Peyer's patch (tissue), 4 donors: ENCODE data around the gene SSBP1. TPM values are rescaled to one million over a fixed set of nuclear protein-coding genes. Genes with fewer than 3 reads are reported as not detected.
"Not testable (repeated sequence)": the region's sequence is repeated elsewhere in the genome, so short reads cannot be mapped to it uniquely, and the experiment has no call there.

Source experiments
- DNase-seq, 3 donors: peaks; one replicate each; pipeline ENCODE4 v3.0.0-alpha.2; 2017 to 2019
- H3K27ac ChIP-seq, 4 donors: fragments of 200-600 bp; sonication (generic); one replicate each; pipeline ENCODE4 v1.5.1; 2016 to 2019
- H3K27me3 ChIP-seq, 2 donors: fragments of 200-600 bp; sonication (generic); one replicate each; pipeline ENCODE4 v1.5.1; 2019
- H3K36me3 ChIP-seq, 3 donors: fragments of 200-600 bp; sonication (generic); one replicate each; pipeline ENCODE4 v1.5.1; 2016 to 2019
- H3K4me1 ChIP-seq, 4 donors: fragments of 200-600 bp; sonication (generic); one replicate each; pipeline ENCODE4 v1.5.1; 2016 to 2019
- H3K4me3 ChIP-seq, 4 donors: fragments of 200-600 bp; sonication (generic); 1 replicate in 3 of 4; 2 replicates in 1 of 4; pipeline ENCODE4 v1.5.1; 2016 to 2019; ENCODE audit warnings: mild to moderate bottlenecking in 1 of 4
- H3K9me3 ChIP-seq, 4 donors: fragments of 200-600 bp; sonication (generic); one replicate each; pipeline ENCODE4 v1.5.1; 2016 to 2019; ENCODE audit warnings: mild to moderate bottlenecking in 1 of 4
- POLR2A ChIP-seq, 2 donors: fragments of 450-650 bp; IDR thresholded peaks; one replicate each; pipeline ENCODE4 v1.5.1; 2017; ENCODE audit warnings: antibody characterized with exemption in 2 of 2, mild to moderate bottlenecking in 2 of 2, moderate library complexity in 2 of 2
- total RNA-seq, 4 donors: library from RNA; depleted of rRNA; stranded (reverse); fragments of >200 nt; gene quantifications; one replicate each; pipeline ENCODE4 v1.1.0, GENCODE V29; 2016
- TF ChIP-seq, protein P1 (sequence below), 6 experiments: fragments of 450-650 bp in 4 of 6; fragments of 200-600 bp in 2 of 6; sonication (generic) in 1 of 6; IDR thresholded peaks; one replicate each; pipeline ENCODE4 v1.5.1; 2017 to 2019; ENCODE audit warnings: antibody characterized with exemption in 6 of 6, mild to moderate bottlenecking in 3 of 6, moderate library complexity in 1 of 6

SSBP1 gene, protein sequence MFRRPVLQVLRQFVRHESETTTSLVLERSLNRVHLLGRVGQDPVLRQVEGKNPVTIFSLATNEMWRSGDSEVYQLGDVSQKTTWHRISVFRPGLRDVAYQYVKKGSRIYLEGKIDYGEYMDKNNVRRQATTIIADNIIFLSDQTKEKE
- total RNA-seq: 100 to 1,000 TPM in 1 of 4 donors, 10 to 100 TPM in 3; 54.4 to 106 (median 67.7) TPM

DNA sequence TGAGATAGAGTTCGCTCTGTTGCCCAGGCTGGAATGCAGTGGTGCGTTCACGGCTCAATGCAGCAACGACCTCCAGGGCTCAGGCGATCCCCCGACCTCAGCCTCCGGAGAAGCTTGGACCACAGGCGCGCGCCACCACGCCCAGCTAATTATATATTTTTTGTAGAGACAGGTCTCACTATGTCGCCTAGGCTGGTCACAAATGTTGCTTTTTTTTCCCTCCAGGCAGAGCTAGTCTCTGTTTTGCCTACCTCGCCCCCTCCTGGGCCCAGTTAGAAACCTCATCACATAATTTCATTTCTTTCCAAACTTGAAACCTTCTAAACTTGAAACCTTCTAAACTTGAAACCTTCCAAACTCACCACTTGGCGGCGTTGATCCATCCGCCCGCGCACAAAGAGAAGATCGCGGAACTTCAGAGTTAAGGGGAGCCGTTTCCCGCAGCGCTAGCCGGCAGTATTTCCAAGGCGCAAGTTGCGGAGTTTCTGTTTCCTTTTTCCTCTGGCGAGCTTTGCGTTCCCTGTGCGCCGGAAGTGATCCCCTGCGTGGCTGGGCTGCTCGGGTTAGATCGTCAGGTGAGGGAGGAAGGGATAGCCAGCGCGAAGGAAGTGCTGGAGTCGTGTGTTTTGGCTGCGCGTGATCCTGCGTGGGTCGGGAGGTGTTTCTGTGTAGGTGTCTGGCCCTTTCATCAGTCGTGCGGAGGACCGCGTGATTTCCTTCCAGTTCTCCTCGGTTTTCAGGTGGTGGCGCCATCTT lies at the start of gene SSBP1:
SSBP1 (plus strand) TSS at position 523 of the 756 bp plus-strand sequence. CDS start 809 bp downstream, outside the sequence.
- TF ChIP-seq, protein P1, sequence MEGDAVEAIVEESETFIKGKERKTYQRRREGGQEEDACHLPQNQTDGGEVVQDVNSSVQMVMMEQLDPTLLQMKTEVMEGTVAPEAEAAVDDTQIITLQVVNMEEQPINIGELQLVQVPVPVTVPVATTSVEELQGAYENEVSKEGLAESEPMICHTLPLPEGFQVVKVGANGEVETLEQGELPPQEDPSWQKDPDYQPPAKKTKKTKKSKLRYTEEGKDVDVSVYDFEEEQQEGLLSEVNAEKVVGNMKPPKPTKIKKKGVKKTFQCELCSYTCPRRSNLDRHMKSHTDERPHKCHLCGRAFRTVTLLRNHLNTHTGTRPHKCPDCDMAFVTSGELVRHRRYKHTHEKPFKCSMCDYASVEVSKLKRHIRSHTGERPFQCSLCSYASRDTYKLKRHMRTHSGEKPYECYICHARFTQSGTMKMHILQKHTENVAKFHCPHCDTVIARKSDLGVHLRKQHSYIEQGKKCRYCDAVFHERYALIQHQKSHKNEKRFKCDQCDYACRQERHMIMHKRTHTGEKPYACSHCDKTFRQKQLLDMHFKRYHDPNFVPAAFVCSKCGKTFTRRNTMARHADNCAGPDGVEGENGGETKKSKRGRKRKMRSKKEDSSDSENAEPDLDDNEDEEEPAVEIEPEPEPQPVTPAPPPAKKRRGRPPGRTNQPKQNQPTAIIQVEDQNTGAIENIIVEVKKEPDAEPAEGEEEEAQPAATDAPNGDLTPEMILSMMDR (IDR thresholded peaks at IDR 0.05): peak; percentile 54 to 87 (median 76)
- peak; percentile 45 to 57 for TF ChIP-seq POLR2A (IDR thresholded peaks at IDR 0.05)

DNA sequence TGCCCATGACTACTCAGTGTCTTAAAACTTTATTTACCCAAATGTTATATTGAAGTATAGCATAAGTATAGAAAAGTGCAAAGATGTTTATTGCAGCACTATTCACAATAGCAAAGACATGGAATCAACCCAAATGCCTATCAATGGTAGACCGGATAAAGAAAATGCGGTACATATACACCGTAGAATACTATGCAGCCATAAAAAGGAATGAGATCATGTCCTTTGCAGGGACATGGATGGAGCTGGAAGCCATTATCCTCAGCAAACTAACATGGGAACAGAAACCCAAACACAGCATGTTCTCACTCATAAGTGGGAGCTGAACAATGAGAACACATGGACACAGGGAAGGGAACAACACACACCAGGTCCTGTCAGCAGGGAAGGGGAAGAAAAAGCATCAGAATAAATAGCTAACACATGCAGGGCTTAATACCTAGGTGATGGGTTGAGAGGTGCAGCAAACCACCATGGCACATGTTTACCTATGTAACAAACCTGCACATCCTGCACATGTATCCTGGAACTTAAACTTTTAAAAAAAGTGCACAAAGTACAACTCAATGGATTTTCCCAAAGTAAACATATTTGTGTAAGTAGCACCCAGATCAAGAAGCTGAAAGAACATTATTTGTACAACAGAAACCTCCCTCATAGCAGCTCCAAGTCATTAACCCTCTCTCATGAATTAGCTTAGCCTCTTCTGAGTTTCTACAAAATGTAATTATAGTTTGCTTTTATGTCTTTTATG lies 48.9 kb upstream of the SSBP1 start:
- not testable (repeated sequence) for DNase-seq, H3K9me3 ChIP-seq, H3K36me3 ChIP-seq, H3K27me3 ChIP-seq, H3K27ac ChIP-seq, H3K4me3 ChIP-seq, H3K4me1 ChIP-seq

More for the DNA sequence above, at the start of gene SSBP1:
- H3K36me3 ChIP-seq: peaks cover 0 to 28% (median 0%) of the 10 kb centered on the region in 3 donors
- H3K9me3 ChIP-seq: no peaks in the 10 kb centered on the region
- no peaks in the 10 kb centered on the region for H3K27me3 ChIP-seq
- H3K4me3 ChIP-seq: peak within 1 kb of the TSS; percentile 61 to 91 (median 75)
- H3K27ac ChIP-seq: peak within 1 kb of the TSS; percentile 76 to 86 (median 80)
- peaks cover 0 to 27% (median 3%) of the 10 kb centered on the region in 4 donors for H3K4me1 ChIP-seq
- DNase-seq: peak; percentile 87 to 96 (median 91)

DNA sequence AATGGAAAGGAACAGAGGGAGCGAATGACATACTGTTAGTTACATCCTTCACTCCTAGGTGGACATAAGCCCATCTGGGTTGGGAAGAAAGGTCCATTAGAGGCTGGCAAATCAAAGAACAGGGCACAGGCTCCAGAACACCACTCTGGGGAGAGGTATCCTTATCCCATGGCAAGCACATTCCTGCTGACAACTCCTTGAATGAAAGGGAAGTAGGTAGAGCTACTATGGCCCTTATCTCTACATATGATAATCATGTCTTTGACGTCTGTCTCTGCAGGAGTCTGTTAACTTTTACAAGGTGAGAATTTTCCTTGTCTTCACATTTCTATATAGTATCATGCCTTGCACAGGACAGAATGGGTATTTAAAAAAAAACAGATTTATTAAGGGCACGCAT lies 46.6 kb upstream of the SSBP1 start:
- no peaks in the 10 kb centered on the region for H3K9me3 ChIP-seq
- DNase-seq: no peak
- no peaks in the 10 kb centered on the region for H3K27me3 ChIP-seq
- H3K4me1 ChIP-seq: peaks cover 0 to 12% (median 0%) of the 10 kb centered on the region in 4 donors
- H3K4me3 ChIP-seq: no peak overlapping the region
- H3K36me3 ChIP-seq: no peaks in the 10 kb centered on the region
- TF ChIP-seq POLR2A (IDR thresholded peaks at IDR 0.05): no peak
- TF ChIP-seq, protein P1 (IDR thresholded peaks at IDR 0.05): no peak
- H3K27ac ChIP-seq: no peak overlapping the region

DNA sequence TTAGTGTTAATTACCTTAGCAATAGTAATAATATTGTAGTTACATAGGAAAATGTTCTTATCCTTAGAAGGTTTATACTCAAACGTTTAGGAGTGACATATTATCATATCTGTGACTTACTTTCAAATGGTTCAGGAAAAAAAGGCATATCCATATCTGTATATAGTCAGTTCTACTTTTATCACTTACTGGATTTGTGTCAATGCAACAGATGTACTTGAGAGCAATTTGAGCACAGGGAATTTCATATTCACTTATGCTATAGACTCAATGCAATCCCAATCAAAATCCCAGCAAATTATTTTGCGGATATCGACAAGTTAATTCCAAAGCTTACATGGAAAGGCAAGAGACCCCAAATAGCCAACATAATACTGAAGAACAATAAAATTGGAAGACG lies 46.2 kb upstream of the SSBP1 start:
- Histone ChIP-seq H3K36me3 (no peaks in the 10 kb centered on the region), H3K4me3 (no peak overlapping the region), H3K9me3 (no peaks in the 10 kb centered on the region), H3K27me3 (no peaks in the 10 kb centered on the region), H3K4me1 (peaks cover 0 to 16% (median 0%) of the 10 kb centered on the region in 4 donors), H3K27ac (no peak overlapping the region)
- no peak for TF ChIP-seq POLR2A (IDR thresholded peaks at IDR 0.05)
- TF ChIP-seq, protein P1 (IDR thresholded peaks at IDR 0.05): no peak
- no peak for DNase-seq

DNA sequence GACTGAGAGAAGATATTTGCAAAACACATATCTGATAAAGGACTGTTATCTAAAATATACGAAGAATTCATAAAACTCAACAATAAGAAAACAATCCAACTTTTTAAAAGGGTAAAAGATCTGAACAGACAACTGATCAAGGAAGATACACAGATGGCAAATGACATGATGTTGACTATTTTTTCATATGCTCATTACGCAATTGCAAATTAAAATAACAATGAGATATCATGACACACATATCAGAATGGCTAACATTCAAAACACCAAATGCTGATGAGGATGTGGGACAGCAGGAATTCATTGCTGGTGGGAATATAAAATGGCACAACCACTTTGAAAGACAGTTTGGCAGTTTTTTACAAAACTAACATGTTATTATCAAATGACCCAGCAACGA lies 45.1 kb upstream of the SSBP1 start:
- Histone ChIP-seq H3K4me3 (no peak overlapping the region), H3K27me3 (no peaks in the 10 kb centered on the region), H3K36me3 (no peaks in the 10 kb centered on the region), H3K9me3 (no peaks in the 10 kb centered on the region), H3K27ac (no peak overlapping the region), H3K4me1 (peaks cover 0 to 16% (median 0%) of the 10 kb centered on the region in 4 donors)
- TF ChIP-seq, protein P1 (IDR thresholded peaks at IDR 0.05): no peak
- TF ChIP-seq POLR2A (IDR thresholded peaks at IDR 0.05): no peak
- DNase-seq: no peak
